ENCODE measurements around the gene KRTAP10-5.
"Not testable (repeated sequence)": the region's sequence is repeated elsewhere in the genome, so short reads cannot be mapped to it uniquely, and the experiment has no call there.

The KRTAP10-5 gene

DNA sequence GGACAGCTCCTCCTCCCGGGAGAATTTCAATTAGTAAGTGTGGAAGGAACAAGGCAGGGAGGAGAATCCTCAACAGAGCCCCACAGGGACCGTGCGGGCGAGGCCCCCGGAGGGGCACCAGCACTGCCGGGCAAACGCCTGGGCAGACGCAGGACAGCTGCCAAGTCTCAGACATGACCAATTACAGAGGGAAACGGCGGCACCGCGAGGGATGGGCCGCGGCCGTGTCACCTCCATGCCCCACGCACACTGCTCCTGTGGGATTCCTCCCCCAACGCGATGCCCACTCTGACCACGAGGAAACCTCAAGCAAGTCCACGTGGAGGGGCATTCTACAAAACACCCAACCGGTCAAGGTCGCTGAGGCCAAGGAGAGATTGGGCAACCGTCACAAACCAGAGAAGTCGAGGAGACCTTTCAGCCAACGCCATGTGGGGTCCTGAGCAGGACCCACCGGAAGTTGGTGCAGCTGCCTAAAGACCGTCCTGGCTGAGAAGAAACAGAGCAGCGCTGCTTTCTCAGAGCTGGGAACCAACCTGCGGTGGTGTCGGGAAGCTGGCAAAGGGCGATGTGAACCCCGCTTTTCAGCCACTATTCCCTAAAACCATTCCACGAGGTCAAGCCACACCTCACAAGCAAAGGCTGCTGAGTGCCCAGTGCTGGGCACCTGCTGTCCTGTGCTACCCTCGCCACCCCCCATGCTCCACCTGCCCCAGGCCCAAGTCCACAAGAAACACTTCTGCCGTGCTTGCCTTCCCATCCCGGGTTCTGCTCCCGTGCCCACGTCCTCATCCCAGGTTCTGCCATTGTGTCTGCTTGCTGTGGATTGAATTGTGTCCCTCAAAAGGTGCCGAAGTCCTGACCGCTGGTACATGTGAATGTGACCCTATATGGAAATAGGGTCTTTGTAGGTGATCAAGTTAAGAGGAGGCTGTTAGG is 8.3 kb downstream of the KRTAP10-5 start:
- DNase-seq (ENCODE audit: low read depth, low spot score) = no peak

DNA sequence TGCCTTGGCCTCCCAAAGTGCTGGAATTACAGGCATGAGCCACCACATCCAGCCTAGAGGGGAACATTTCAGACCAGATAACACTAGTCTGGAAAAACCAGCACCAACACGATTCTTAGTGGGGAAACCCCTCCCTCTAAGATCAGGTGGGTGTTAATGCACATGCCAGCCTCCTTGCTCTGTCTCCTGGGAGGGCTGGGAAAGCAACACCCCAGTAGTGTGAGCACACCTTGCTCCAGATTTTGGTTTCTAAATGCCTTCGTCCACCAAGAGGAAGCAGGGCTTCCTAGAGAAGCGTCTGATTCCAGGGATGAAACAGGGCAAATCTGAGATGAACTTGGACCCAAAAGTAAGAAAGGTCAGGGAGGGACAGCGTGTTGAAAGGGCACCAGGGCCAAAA is 9.1 kb downstream of the KRTAP10-5 start:
- no peak for DNase-seq (ENCODE audit: low read depth, low spot score)

- DNase-seq (ENCODE audit: low read depth, low spot score) = no peak
Measured at GRCh38 chr21:44569861-44570517, 10.4 kb downstream of the KRTAP10-5 start.

GRCh38 chr21:44568667-44569556 is 11.5 kb downstream of the KRTAP10-5 start:
- DNase-seq (ENCODE audit: low read depth, low spot score) = no peak

GRCh38 chr21:44568261-44568660 is 12.1 kb downstream of the KRTAP10-5 start:
- no peak for DNase-seq (ENCODE audit: low read depth, low spot score)

DNA sequence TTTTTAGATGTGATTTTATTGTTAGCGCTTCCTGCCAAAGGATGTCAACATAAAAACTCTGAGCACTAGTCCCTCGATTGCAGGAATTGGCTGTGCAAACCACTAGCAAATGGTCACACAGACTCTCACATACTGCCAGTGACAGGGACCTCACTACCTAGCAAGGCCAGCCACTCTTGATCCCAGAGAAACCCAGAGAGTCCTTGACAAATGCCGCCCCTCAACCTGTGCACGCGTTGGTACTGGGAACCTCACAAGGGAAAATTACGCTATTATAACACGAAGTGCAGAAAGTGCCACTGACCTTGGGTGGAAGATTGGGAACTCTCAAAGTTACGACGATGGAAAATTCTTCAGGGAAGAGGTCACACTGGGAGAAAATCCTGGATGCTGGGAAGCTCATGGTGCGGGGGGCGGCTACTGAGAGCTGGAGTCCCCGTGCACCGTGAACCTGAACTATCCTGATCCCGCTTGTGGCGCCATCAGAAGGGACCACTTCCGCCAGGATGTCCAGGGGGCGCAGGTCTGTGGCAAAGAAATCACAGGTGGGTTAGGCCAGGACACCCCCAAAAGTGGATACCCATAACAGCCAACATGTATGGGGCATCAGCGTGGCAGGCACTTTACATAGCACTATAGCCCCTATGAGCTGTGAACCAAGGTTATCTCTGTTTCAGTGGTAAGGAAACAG is 12.8 kb downstream of the KRTAP10-5 start:
- DNase-seq (ENCODE audit: low read depth, low spot score) = no peak

DNA sequence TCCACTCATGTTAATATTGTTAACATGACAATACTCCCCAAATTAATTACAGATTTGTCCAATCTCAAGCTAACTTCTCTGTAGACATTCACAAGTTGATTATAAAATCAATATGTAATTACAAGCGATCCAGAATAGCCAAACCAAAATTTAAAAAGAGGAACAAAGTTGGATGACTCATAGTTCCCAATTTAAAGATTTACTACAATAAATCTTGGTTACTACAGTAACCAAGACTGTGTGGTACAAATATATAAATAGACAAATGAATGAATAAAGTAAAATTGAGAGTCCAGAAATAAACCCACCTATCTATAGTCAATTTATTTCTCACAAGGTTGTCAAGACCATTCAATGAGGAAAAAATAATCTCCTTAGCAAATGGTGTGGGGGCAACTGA is 14.0 kb downstream of the KRTAP10-5 start:
- no peak for DNase-seq (ENCODE audit: low read depth, low spot score)

DNA sequence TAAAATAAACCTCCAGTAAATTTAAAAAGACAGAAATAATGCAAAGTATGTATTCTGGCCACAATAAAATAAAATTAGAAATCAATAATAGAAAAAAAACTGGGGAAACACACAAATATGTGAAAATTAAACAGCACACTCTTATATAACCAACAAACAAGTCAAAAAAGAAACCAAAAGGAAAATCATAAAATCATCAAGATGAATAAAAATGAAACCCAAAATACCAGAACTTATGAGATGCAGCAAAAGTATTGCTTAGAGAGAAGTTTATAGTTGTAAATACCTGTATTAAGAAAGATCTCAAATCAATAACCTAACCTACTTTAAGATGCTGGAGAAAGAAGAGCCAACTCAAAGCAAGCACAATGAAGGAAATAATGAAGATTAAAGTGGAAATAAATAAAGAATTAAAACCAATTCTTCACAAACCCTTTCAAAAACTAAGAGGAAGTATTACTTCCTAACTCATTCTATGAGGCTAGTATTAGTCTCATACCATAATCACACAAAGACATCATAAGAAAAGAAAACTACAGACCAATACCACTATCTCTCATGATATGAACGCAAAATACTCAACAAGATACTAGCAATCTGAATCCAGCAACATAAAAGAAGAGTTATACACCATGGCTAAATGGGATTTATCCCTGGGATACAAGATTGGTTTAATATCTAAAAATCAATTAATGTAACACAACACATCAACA is 15.4 kb downstream of the KRTAP10-5 start:
- no peak for DNase-seq (ENCODE audit: low read depth, low spot score)

DNA sequence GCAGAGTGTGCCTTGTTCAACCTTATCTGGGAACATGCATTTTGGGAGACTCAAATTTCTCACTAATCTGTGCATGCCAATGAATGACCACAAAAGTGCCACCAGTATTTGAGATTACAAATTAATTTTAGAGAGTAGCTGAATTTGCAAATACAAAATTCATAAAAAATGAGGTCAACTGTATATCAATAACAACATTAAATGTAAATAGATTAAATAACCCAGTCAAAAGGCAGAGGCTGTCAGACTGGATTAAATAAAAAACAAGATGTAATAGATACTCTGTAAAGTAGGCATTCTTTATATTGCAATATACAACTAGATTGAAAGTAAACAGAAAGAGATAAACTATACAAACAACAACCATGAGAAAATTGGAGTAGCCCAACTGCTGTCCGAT is 16.3 kb downstream of the KRTAP10-5 start:
- DNase-seq (ENCODE audit: low read depth, low spot score) = no peak

- no peak for DNase-seq (ENCODE audit: low read depth, low spot score)
Measured at GRCh38 chr21:44558695-44559094, 21.7 kb downstream of the KRTAP10-5 start, which contains the start of gene KRTAP10-3. Gene KRTAP10-3, minus strand, starts transcription at chr21:44558795. Its CDS starts 80 bp downstream, at chr21:44558715.

GRCh38 chr21:44558329-44558675 is 22.1 kb downstream of the KRTAP10-5 start:
- DNase-seq (ENCODE audit: low read depth, low spot score) = not testable (repeated sequence)

DNA sequence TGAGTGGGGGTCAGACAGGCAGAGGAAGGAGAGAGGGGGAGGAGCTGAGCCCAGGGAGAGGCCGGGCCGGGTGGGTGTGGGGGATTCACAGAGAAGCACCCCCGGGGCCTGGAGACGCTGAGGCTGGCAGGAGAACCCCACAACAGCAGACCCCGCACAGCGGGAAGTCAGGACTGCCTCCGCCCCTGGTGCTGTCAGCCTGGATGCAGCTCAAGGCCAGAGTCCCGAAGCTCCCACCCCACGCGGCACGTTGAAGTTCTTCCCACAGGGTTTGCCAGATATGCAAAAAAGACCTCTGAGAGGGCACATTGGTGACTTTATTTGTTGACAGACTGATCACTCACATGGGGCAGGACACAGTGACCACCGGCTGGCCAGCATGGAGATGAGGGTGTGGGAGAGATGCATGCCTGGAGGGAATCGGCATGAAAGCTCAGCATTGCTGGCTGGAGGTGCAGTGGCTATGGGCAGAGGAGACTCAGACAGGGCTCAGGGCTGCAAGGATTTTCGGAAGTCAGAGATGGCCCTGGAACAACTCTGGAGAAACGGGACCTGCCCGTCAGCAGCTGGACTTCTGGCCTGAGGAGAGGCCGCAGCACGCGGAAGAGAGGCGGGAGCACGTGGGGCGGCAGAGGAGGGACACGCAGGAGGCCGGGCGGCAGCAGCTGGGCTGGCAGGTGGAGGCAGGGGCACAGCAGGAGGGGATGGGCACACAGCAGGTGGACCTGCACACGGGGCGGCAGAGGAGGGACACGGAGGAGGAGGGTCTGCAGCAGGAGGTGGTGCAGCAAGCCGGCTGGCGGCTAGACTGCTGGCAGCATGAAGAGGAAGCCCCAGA is 22.7 kb downstream of the KRTAP10-5 start:
- no peak for DNase-seq (ENCODE audit: low read depth, low spot score)

- DNase-seq (ENCODE audit: low read depth, low spot score) = no peak
Measured at GRCh38 chr21:44556879-44557278, 23.5 kb downstream of the KRTAP10-5 start.

- no peak for DNase-seq (ENCODE audit: low read depth, low spot score)
Measured at GRCh38 chr21:44555200-44555875, 25.1 kb downstream of the KRTAP10-5 start.

- no peak for DNase-seq (ENCODE audit: low read depth, low spot score)
Measured at GRCh38 chr21:44552681-44553080, 27.7 kb downstream of the KRTAP10-5 start.

GRCh38 chr21:44552136-44552535 is 28.3 kb downstream of the KRTAP10-5 start:
- DNase-seq (ENCODE audit: low read depth, low spot score) = no peak

DNA sequence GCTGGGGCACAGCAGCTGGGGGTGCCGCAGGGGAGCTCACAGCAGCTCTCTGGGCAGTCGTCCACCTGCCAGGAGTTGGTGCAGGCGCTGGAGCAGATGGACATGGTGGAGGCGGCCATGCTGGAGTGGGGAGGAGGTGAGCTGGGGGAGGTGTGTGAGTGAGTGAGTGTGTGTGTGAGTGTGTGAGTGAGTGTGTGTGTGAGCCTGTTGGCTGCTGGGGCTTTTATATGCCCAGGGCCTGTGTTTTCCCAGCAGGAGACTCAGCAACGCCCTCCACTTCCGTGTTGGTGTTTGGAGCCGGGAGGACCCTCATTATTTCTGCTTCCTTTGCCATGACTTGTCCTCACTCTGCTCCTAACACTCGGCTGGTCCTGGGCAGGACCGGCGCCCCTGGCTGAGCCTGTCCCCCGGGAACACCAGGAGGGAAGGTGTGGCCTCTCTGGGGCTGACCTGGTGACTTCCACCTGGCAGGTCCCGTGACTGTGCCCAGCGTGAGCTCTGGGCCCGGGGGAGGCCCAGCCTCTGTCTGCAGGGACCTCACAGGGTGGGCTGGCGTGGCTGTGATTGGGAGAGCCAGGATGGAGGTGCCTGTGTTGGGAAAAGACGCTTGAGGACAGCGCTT is 29.0 kb downstream of the KRTAP10-5 start, which contains the start of gene KRTAP10-2:
TSS of gene KRTAP10-2 (minus strand) at position 166 of the 622 bp plus-strand sequence. CDS start at position 119, 47 bp downstream.
- DNase-seq (ENCODE audit: low read depth, low spot score) = no peak

DNA sequence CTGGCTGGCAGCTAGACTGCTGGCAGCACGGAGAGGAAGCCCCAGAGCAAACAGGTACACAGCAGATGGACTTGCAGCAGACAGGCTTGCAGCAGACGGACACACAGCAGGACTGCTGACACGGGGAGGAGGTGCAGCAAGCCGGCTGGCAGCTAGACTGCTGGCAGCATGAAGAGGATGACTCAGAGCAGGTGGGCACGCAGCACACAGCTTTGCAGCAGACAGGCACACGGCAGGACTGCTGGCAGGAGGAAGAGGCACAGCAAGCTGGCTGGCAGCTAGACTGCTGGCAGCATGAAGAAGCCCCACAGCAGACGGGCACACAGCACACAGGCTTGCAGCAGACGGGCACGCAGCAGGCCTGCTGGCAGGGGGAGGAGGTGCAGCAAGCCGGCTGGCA is 29.6 kb downstream of the KRTAP10-5 start:
- DNase-seq (ENCODE audit: low read depth, low spot score) = no peak

DNA sequence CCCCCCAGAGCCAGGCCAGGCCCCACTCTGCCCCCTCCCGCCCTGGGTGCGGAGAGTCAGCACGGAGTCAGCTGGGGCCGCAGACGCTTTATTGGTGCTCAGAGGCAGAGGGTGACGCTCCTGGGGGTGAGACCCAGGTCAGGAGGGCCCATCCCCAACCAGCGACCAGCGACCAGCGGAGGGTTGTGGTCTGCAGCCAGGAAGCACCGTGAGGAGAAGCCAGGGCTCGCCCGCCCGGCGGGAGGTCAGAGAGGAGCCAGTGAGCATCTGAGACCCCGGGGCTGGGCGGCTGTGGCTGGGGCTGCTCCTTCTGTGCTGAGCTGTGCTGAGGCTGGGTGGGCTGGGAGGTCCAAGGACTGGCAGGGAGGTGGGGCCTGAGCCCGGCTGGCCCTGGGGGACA is 30.1 kb downstream of the KRTAP10-5 start:
- not testable (repeated sequence) for DNase-seq (ENCODE audit: low read depth, low spot score)
